K562 (cell line): ENCODE measurements around the gene TJAP1. TPM values are rescaled to one million over a fixed set of nuclear protein-coding genes. Genes with fewer than 3 reads are reported as not detected.

Experiments
- CHAMP1 ChIP-seq: fragments of 450-650 bp; IDR thresholded peaks from 2 replicates; pipeline ENCODE4 v1.6.1; 2016; ENCODE audit warnings: mild to moderate bottlenecking
- CHD2 ChIP-seq: IDR thresholded peaks from 2 replicates; pipeline ENCODE4 v1.6.1; 2011; ENCODE audit warnings: low read depth, low read length
- CHD4 ChIP-seq: fragments of 200-600 bp; sonication (generic); IDR thresholded peaks from 3 replicates; pipeline ENCODE4 v1.6.1; 2012; ENCODE audit warnings: low read depth, mild to moderate bottlenecking, mixed read lengths, low read length, inconsistent platforms; ENCODE audit not compliant: insufficient read depth, insufficient replicate concordance, poor library complexity, severe bottlenecking
- CREM ChIP-seq: IDR thresholded peaks from 2 replicates; pipeline ENCODE4 v1.6.1; 2014; ENCODE audit warnings: antibody characterized with exemption, low read depth
- GATAD2A ChIP-seq: fragments of 450-650 bp; IDR thresholded peaks from 2 replicates; pipeline ENCODE4 v1.6.1; 2017
- HMGXB4 ChIP-seq: sonication (generic); formaldehyde crosslinking; IDR thresholded peaks from 2 replicates; pipeline ENCODE4 v1.8.1; 2023; ENCODE audit warnings: mild to moderate bottlenecking, missing genetic modification reagents
- HNRNPLL ChIP-seq: fragments of 200-400 bp; formaldehyde crosslinking; IDR thresholded peaks from 2 replicates; pipeline ENCODE4 v1.6.1; 2017; ENCODE audit warnings: low read length, low read depth, mild to moderate bottlenecking; ENCODE audit not compliant: poor library complexity, severe bottlenecking
- KAT8 ChIP-seq: fragments of 450-650 bp; IDR thresholded peaks from 2 replicates; pipeline ENCODE4 v1.6.1; 2016; ENCODE audit warnings: low read depth, mild to moderate bottlenecking
- MAX ChIP-seq: sonication (generic); formaldehyde crosslinking; IDR thresholded peaks from 2 replicates; pipeline ENCODE4 v1.9.0; 2022; ENCODE audit warnings: mild to moderate bottlenecking, missing genetic modification reagents
- NBN ChIP-seq: fragments of 450-650 bp; IDR thresholded peaks from 2 replicates; pipeline ENCODE4 v1.6.1; 2016; ENCODE audit warnings: low read depth, mild to moderate bottlenecking
- NUFIP1 ChIP-seq: fragments of 450-650 bp; IDR thresholded peaks from 2 replicates; pipeline ENCODE4 v1.6.1; 2018; ENCODE audit not compliant: partially characterized antibody
- POLR2G ChIP-seq: fragments of 200-400 bp; formaldehyde crosslinking; IDR thresholded peaks from 2 replicates; pipeline ENCODE4 v1.6.1; 2017; ENCODE audit warnings: low read depth, mild to moderate bottlenecking, antibody characterized with exemption, low read length, moderate library complexity
- SP2 ChIP-seq: IDR thresholded peaks from 2 replicates; pipeline ENCODE4 v1.6.1; 2011; ENCODE audit warnings: mild to moderate bottlenecking, low read depth, low read length, moderate library complexity; ENCODE audit not compliant: poor library complexity, severe bottlenecking; ENCODE audit errors: extremely low read depth
- TARDBP ChIP-seq: fragments of 450-650 bp; IDR thresholded peaks from 2 replicates; pipeline ENCODE4 v1.6.1; 2016
- ZBTB1 ChIP-seq: sonication (generic); formaldehyde crosslinking; IDR thresholded peaks from 2 replicates; pipeline ENCODE4 v1.8.1; 2023; ENCODE audit warnings: missing genetic modification reagents, low read depth, mild to moderate bottlenecking, borderline replicate concordance
- ZBTB34 ChIP-seq: fragments of 250-450 bp; sonication (Bioruptor Pico); IDR thresholded peaks from 2 replicates; pipeline ENCODE4 v1.8.0; 2021; ENCODE audit warnings: mild to moderate bottlenecking, moderate library complexity
- ZBTB43 ChIP-seq: sonication (generic); formaldehyde crosslinking; IDR thresholded peaks from 2 replicates; pipeline ENCODE4 v1.8.0; 2023; ENCODE audit warnings: mild to moderate bottlenecking, missing genetic modification reagents
- ZEB2 ChIP-seq: fragments of 450-650 bp; IDR thresholded peaks from 2 replicates; pipeline ENCODE4 v1.6.1; 2016
- ZNF584 ChIP-seq: fragments of 200-800 bp; sonication (Bioruptor generic); IDR thresholded peaks from 2 replicates; pipeline ENCODE4 v1.6.1; 2016; ENCODE audit warnings: low read depth, mild to moderate bottlenecking, missing genetic modification characterization, missing compliant biosample characterization
- ZNF766 ChIP-seq: fragments of 200-800 bp; sonication (Bioruptor generic); conservative IDR thresholded peaks from 2 replicates; pipeline ENCODE4 v1.6.1; 2016; ENCODE audit warnings: missing genetic modification characterization, missing compliant biosample characterization
- polyA plus RNA-seq, 8 experiments: library from polyadenylated mRNA; depleted of rRNA in 4 of 8; stranded (reverse) in 5 of 8; unstranded in 3 of 8; fragments of >200 nt; fragmentation: Nextera tagmentation in 2 of 8; fragmentation: Illumina TruSeq in 1 of 8; extraction: Ambion mirVana in 2 of 8; extraction: Trizol in 1 of 8; gene quantifications; 2 replicates each; pipeline versions ENCODE4 v1.2.1 to v1.2.3, GENCODE V29; 2011 to 2014; ENCODE audit warnings: inconsistent platforms in 1 of 8, missing spikeins in 1 of 8
- total RNA-seq, 7 experiments: library from RNA; depleted of rRNA in 6 of 7; stranded (reverse); fragments of >200 nt in 6 of 7; fragmentation: Illumina TruSeq in 2 of 7; extraction: Trizol in 2 of 7; gene quantifications; 2 replicates each; pipeline versions ENCODE4 v1.2.1 to v1.2.3, GENCODE V29; 2011 to 2021; ENCODE audit warnings: low replicate concordance in 1 of 7

TJAP1 gene
- total and polyA plus RNA-seq, 9 of the 15 experiments (the other 6 are each of a cell fraction or from before 2014, with no cell fraction given) = 0.06 to 35.8 (median 16.2) TPM

GRCh38 chr6:43516697-43517504, 39.5 kb downstream of the TJAP1 start, which contains the start of the genes POLR1C and YIPF3 (continued):
- TF ChIP-seq CHAMP1 = no peak
- peak; percentile 97 for TF ChIP-seq CHD2
- TF ChIP-seq KAT8 = no peak
- TF ChIP-seq GATAD2A = no peak
- TF ChIP-seq NUFIP1 = no peak
- no peak for TF ChIP-seq SP2
- TF ChIP-seq ZBTB34 (CRISPR knock-in tag) = no peak
- TF ChIP-seq MAX = peak; percentile 95
- peak; percentile 60; the same call in 1 of the 2 replicates for TF ChIP-seq CREM
- peak; percentile 85; the same call in 1 of the 2 replicates for TF ChIP-seq HMGXB4 (CRISPR knock-in tag)
- peak; percentile 25 for TF ChIP-seq HNRNPLL
- TF ChIP-seq ZEB2 = peak; percentile 91
- 0 out of 2 replicates have a peak, but pooled peaks have one; percentile 17 for TF ChIP-seq ZBTB1 (CRISPR knock-in tag)
- 0 out of 2 replicates have a peak, but pooled peaks have one; percentile 14 for TF ChIP-seq TARDBP
- TF ChIP-seq POLR2G = peak; percentile 97
- 0 out of 2 replicates have a peak, but pooled peaks have one; percentile 35 for TF ChIP-seq ZBTB43 (CRISPR knock-in tag)
- TF ChIP-seq CHD4 = no peak
- 0 out of 2 replicates have a peak, but pooled peaks have one; percentile 49 for TF ChIP-seq ZNF584 (CRISPR knock-in tag)
- TF ChIP-seq ZNF766 (CRISPR knock-in tag) = no peak
- TF ChIP-seq NBN = peak; percentile 74
